MM.1S (cell line): ENCODE results near the gene RAB31.

Experiments used
- DNase-seq: peaks from one replicate; pipeline ENCODE4 v3.0.0-alpha.2; 2015
- H2AFZ ChIP-seq: fragments of 300-600 bp; sonication (generic); 2 replicates; pipeline ENCODE4 v1.6.0; 2016; ENCODE audit warnings: antibody characterized with exemption, low read length
- H3F3A ChIP-seq: fragments of 300-600 bp; sonication (generic); 2 replicates; pipeline ENCODE4 v1.6.1; 2016; ENCODE audit warnings: mild to moderate bottlenecking, antibody characterized with exemption, low read length, moderate library complexity, mixed read lengths; ENCODE audit not compliant: insufficient read depth
- H3K27ac ChIP-seq: fragments of 300-600 bp; sonication (generic); 2 replicates; pipeline ENCODE4 v1.5.1; 2016; ENCODE audit warnings: mild to moderate bottlenecking, low read length
- H3K27me3 ChIP-seq: fragments of 300-600 bp; sonication (generic); replicated peaks from 2 replicates; pipeline ENCODE4 v1.6.0; 2016; ENCODE audit warnings: low read length; ENCODE audit not compliant: insufficient read depth
- H3K36me3 ChIP-seq: fragments of 300-600 bp; sonication (generic); replicated peaks from 2 replicates; pipeline ENCODE4 v1.6.1; 2016; ENCODE audit warnings: mild to moderate bottlenecking, low read length, mixed read lengths; ENCODE audit not compliant: insufficient read depth
- H3K4me1 ChIP-seq: fragments of 300-600 bp; sonication (generic); 2 replicates; pipeline ENCODE4 v1.6.1; 2016; ENCODE audit warnings: low read length, mixed read lengths
- H3K4me2 ChIP-seq: fragments of 300-600 bp; sonication (generic); 2 replicates; pipeline ENCODE4 v1.6.0; 2016; ENCODE audit warnings: low read depth, low read length
- H3K4me3 ChIP-seq: fragments of 300-600 bp; sonication (generic); 2 replicates; pipeline ENCODE4 v1.5.1; 2016; ENCODE audit warnings: low read length, mixed read lengths
- H3K79me2 ChIP-seq: fragments of 300-600 bp; sonication (generic); 2 replicates; pipeline ENCODE4 v1.6.1; 2016; ENCODE audit warnings: mixed run types, low read length, mixed read lengths
- H3K9ac ChIP-seq: fragments of 300-600 bp; sonication (generic); 2 replicates; pipeline ENCODE4 v1.6.1; 2016; ENCODE audit warnings: low read length, mixed read lengths
- H3K9me2 ChIP-seq: fragments of 300-600 bp; sonication (generic); replicated peaks from 2 replicates; pipeline ENCODE4 v1.6.1; 2016; ENCODE audit warnings: mild to moderate bottlenecking, low read length, mixed read lengths; ENCODE audit not compliant: insufficient read depth
- H3K9me3 ChIP-seq: fragments of 300-600 bp; sonication (generic); replicated peaks from 2 replicates; pipeline ENCODE4 v1.6.1; 2016; ENCODE audit warnings: mild to moderate bottlenecking, low read length, mixed read lengths; ENCODE audit not compliant: insufficient read depth
- H4K20me1 ChIP-seq: fragments of 300-600 bp; sonication (generic); 2 replicates; pipeline ENCODE4 v1.6.1; 2016; ENCODE audit warnings: mild to moderate bottlenecking, low read length, moderate library complexity, mixed read lengths; ENCODE audit not compliant: insufficient read depth
- CTCF ChIP-seq: fragments of 300-600 bp; sonication (generic); IDR thresholded peaks from 2 replicates; pipeline ENCODE4 v1.5.1; 2016; ENCODE audit warnings: antibody characterized with exemption, low read length, mixed read lengths
- EZH2 ChIP-seq: fragments of 300-600 bp; sonication (generic); optimal IDR thresholded peaks from 2 replicates; pipeline ENCODE3; 2017; ENCODE audit warnings: low read depth, mild to moderate bottlenecking, antibody characterized with exemption, low read length, mixed read lengths
- EZH2phosphoT487 ChIP-seq: fragments of 300-600 bp; sonication (generic); IDR thresholded peaks from 2 replicates; pipeline ENCODE4 v1.6.1; 2018; ENCODE audit warnings: antibody characterized with exemption, low read length

RAB31 gene

DNA sequence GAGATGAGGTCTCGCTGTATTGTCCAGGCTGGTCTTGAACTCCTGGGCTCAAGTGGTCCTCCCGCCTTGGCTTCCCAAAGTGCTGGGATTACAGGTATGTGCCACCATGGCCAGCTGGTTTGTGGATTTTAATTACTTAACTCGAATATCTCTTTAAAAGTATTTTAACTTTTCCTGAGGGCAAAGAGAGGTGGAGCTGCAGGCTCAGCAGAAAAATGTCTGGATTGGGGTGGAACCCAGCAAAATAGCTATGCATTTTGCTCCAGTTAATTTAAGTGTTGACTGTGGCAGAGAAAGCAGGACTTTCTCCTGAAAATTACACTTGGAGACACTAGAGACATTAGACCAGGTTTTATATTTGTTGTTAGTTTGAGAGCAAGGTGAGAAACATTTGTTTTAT, 142.2 kb downstream of the RAB31 start:
- no peak overlapping the region for H3K27ac ChIP-seq
- H3K9me3 ChIP-seq, result no peaks in the 10 kb centered on the region
- H3F3A ChIP-seq, result no peaks in the 10 kb centered on the region
- TF ChIP-seq EZH2phosphoT487 (no peak), CTCF (no peak), EZH2 (no peak)
- H3K36me3 ChIP-seq, result no peaks in the 10 kb centered on the region
- no peaks in the 10 kb centered on the region for H3K79me2 ChIP-seq
- no peaks in the 10 kb centered on the region for H4K20me1 ChIP-seq
- no peak overlapping the region for H3K9ac ChIP-seq
- H3K4me3 ChIP-seq, result no peak overlapping the region
- no peaks in the 10 kb centered on the region for H3K4me1 ChIP-seq
- H3K9me2 ChIP-seq, result no peaks in the 10 kb centered on the region
- no peaks in the 10 kb centered on the region for H3K27me3 ChIP-seq
- DNase-seq, result no peak
- no peak overlapping the region for H3K4me2 ChIP-seq
- no peak overlapping the region for H2AFZ ChIP-seq

- Histone ChIP-seq H3K36me3 (no peaks in the 10 kb centered on the region), H3K79me2 (no peaks in the 10 kb centered on the region), H3K9me2 (no peaks in the 10 kb centered on the region), H3K4me1 (no peaks in the 10 kb centered on the region), H3K27me3 (no peaks in the 10 kb centered on the region), H3K4me3 (no peak overlapping the region), H3K4me2 (no peak overlapping the region), H3K9ac (no peak overlapping the region), H2AFZ (no peak overlapping the region), H3K27ac (no peak overlapping the region), H3K9me3 (no peaks in the 10 kb centered on the region), H4K20me1 (no peaks in the 10 kb centered on the region), H3F3A (no peaks in the 10 kb centered on the region)
- DNase-seq, result no peak
- no peak for TF ChIP-seq EZH2
These were observed 143.4 kb downstream of the RAB31 start for GRCh38 chr18:9851511-9851910.

DNA sequence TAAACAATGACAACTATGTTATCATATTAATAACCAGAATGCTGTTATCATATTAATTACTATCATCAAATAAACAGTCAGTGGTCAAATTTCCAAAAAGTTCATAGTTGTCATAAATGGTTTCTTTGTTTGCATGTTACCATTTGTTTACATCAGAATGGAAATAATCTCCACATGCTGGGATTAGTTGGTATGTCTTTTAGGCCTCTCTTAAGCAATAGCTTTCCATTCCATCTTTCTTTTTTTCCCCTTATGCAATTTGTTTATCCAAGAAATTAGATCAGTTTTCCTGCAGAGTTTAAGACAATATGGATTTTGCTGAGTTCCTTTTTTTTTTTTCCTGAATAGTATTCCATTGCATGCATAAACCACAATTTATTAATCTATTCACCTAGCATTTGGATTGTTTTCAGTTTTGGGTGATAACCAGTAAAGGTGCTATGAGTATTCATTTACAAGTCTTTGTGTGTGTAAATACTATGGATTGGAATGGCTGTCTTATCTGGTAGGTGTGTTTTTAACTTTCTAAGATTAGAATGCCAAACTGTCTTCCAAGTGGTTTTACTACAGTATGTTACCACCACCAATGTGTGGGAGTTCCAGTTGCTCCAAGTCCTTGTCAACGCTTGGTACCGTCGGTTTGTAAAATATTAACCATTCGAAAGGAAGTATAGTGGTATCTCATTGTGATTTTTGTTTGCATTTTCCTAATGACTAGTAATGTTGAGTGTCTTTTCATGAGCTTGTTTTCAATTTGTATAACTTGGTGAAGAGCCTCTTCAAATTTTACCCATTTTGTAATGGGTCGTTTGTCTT, 144.4 kb downstream of the RAB31 start:
- no peak overlapping the region for H3K27ac ChIP-seq
- H3K79me2 ChIP-seq, result no peaks in the 10 kb centered on the region
- H3F3A ChIP-seq, result no peaks in the 10 kb centered on the region
- no peaks in the 10 kb centered on the region for H3K9me3 ChIP-seq
- H3K4me3 ChIP-seq, result no peak overlapping the region
- no peak overlapping the region for H3K4me2 ChIP-seq
- TF ChIP-seq CTCF (no peak), EZH2phosphoT487 (no peak), EZH2 (no peak)
- no peak for DNase-seq
- H3K36me3 ChIP-seq, result no peaks in the 10 kb centered on the region
- H3K9ac ChIP-seq, result no peak overlapping the region
- H3K4me1 ChIP-seq, result no peaks in the 10 kb centered on the region
- H3K27me3 ChIP-seq, result no peaks in the 10 kb centered on the region
- H2AFZ ChIP-seq, result no peak overlapping the region
- H4K20me1 ChIP-seq, result no peaks in the 10 kb centered on the region
- H3K9me2 ChIP-seq, result no peaks in the 10 kb centered on the region
